AG10803 (cell line): ENCODE measurements around the gene PNCK.

Source experiments
- DNase-seq: peaks from one replicate; pipeline ENCODE4 v3.0.0; 2010; ENCODE audit warnings: low read depth
- H3K4me3 ChIP-seq: 2 replicates; pipeline ENCODE4 v1.5.1; 2011; ENCODE audit warnings: mild to moderate bottlenecking, low read length, control low read depth
- TF ChIP-seq, protein P1 (sequence below): conservative IDR thresholded peaks from 2 replicates; pipeline ENCODE4 v1.5.1; 2011; ENCODE audit warnings: mild to moderate bottlenecking, low read length, control low read depth, inconsistent platforms

Gene PNCK

DNA sequence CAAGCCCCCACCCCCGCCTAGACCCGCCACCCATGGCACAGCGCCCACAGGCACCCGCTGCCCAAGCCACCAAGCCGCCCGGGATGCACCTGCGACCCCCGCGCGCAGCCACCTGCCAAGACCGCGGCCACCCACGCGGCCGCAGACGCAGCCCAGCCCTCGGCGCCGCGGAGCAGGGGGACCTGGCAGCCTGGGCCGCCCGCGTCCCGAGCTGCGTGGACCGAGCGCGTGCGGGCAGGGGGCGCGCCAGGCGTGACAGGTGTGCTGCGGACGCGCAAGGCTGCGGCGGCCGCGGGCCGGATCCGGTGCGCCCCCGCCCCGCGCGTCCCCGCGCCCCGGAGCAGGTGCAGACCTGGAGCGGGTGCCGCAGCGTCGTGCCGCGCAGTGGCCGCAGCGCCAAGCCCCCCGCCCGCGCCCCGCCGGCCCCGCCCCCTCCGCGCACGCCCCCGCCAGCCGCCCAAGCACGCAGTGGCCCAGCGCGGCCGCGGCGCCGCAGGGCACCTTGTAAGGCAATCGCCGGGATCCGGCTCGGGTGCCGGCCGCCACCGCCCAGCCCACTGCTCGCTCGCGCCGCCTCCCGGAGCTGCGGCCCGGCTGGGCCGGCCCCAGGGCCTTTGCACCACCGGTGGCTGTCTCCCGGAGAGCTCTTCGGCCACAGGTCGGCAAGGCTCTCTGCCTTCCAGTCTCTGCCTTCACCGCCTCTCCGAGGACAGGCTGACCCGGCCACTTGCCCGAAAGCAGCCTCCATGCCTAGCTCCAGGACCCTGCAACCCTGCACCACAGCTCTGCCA lies at the start of gene PNCK:
Gene PNCK, minus strand, starts transcription at position 386 of the 791 bp plus-strand sequence. CDS start 737 bp downstream, outside the sequence.
- H3K4me3 ChIP-seq: no peak within 1 kb of the TSS
- no peak for DNase-seq
- TF ChIP-seq, protein P1, sequence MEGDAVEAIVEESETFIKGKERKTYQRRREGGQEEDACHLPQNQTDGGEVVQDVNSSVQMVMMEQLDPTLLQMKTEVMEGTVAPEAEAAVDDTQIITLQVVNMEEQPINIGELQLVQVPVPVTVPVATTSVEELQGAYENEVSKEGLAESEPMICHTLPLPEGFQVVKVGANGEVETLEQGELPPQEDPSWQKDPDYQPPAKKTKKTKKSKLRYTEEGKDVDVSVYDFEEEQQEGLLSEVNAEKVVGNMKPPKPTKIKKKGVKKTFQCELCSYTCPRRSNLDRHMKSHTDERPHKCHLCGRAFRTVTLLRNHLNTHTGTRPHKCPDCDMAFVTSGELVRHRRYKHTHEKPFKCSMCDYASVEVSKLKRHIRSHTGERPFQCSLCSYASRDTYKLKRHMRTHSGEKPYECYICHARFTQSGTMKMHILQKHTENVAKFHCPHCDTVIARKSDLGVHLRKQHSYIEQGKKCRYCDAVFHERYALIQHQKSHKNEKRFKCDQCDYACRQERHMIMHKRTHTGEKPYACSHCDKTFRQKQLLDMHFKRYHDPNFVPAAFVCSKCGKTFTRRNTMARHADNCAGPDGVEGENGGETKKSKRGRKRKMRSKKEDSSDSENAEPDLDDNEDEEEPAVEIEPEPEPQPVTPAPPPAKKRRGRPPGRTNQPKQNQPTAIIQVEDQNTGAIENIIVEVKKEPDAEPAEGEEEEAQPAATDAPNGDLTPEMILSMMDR: no peak

DNA sequence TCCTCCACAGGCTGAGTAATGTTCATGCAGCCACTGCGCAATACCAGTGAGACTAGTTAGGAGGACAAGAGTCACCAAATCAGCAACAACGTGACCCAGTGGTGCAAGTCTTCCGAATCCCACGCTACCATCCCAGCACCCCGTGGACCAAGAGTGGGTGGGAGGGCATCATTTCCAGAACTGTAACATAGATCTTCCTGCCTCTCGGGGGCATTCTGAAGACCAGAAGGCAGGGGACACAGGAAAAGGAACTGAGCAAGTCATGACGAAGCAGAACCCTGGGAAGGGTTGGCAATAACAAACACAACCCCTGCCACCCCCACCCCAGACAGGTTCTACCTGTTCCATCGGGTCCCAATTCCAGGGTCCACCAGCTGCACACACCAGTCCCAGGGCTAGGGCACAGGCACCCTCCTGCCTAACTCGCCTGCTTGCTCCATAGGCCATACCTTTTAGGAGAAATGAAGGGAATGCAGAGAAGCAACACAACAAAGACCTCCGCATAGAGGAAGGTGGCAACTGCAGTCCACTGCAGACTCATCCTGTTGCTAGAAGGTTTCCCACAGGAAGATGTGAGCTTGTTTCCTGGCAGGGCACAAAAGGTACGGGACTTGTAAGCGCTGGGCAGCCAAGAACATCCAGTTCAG lies 49.2 kb upstream of the PNCK start:
- TF ChIP-seq, protein P1: no peak
- DNase-seq: no peak
- peak overlapping the region; percentile 69 for H3K4me3 ChIP-seq

DNA sequence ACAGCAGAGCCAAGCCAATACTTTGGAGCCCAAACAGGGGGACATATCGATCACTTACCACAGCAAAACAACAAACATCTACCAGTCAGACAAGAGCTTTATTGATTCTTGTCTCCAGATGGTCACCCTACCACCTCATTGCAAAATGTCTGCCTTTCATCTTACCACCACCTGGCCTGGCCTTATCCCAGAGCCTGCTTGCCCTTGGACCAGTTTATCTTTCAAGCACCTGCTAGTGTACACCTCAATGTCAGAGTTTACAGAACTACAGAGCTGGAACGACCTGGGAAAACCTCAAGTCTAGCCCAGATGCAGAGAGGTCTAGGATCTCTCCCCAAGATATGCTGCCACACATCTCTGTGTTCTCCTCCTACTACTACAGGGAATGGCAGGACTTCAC lies 46.1 kb upstream of the PNCK start:
- H3K4me3 ChIP-seq: no peak overlapping the region
- no peak for DNase-seq
- TF ChIP-seq, protein P1: no peak

DNA sequence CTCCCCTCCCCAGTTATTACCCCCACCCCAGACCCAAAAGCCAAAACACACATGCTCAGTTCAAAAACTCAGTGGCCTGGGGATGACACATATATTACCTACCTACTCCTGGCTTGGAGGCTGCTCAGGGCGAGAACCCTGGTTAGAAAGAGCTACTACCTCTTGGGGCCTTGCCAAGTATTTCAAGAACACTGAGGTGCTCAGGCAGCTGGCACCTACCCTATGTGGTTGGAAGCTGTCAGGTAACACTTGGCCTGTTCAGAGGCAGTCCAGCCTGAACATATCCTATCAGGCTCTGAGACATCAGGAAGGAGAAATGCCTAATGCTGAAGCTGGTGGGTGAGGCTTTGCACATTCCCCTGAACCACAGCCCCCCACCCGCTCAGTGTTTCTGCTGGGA lies 45.6 kb upstream of the PNCK start:
- TF ChIP-seq, protein P1: no peak
- no peak overlapping the region for H3K4me3 ChIP-seq
- DNase-seq: no peak

DNA sequence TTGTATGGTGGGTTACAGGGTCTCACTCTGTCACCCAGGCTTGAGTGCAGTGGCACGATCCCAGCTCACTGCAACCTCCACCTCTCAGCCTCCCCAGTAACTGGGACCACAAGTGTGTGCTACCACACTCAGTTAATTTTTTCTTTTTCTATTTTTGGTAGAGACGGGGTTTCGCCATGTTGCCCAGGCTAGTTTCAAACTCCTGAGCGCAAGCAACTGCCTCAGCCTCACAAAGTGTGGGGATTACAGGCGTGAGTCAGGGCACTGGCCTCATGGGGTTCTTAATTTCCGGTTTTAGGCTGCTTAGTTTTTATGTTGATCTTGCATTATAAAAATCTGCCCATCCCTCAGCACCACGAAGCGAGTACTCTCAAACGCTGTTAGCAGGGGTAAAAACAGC lies 43.8 kb upstream of the PNCK start:
- no peak overlapping the region for H3K4me3 ChIP-seq
- no peak for DNase-seq
- TF ChIP-seq, protein P1: no peak

DNA sequence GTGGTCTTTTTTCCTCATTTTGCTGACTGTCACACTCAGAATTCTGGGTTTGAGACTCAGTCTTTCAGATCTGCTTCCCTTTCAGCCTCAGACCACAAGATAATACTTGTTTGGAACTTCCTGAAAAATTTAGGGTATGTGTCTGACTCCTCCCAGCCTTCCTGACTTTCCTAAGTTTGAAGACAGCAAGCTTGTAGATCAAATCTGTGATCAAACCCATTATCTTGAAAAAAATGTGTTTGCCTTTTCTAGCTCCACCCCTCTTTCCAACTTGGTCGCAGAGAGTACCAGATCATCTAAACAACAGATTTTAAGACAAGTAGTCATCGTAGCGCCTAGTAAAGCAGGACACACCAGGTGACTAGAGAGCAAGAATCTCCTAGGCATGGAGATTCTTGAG lies 40.6 kb upstream of the PNCK start:
- H3K4me3 ChIP-seq: no peak overlapping the region
- TF ChIP-seq, protein P1: no peak
- DNase-seq: no peak
